Measurements from ENCODE around the gene RING1. TPM values are rescaled to one million over a fixed set of nuclear protein-coding genes. Genes with fewer than 3 reads are reported as not detected.
A peak's percentile ranks its signal among the peaks of the same experiment; 100 is the strongest.

RING1 gene
- total RNA-seq, 2 donors from 2014 or later, result 7.5 to 13.9 TPM

GRCh38 chr6:33206027-33206863 is 2.1 kb upstream of the RING1 start:
- no peaks in the 10 kb centered on the region for H3K9me3 ChIP-seq
- no peak overlapping the region for H3K4me3 ChIP-seq
- no peak for DNase-seq (ENCODE audit: low spot score)
- TF ChIP-seq CTCF (IDR thresholded peaks at IDR 0.05), result no peak
- H3K4me1 ChIP-seq, result peaks cover 0 to 58% of the 10 kb centered on the region in 2 donors
- peaks cover 38% of the 10 kb centered on the region for H3K36me3 ChIP-seq
- H3K27me3 ChIP-seq, result no peaks in the 10 kb centered on the region
- H3K27ac ChIP-seq, result no peak overlapping the region

GRCh38 chr6:33206864-33207551 is 1.3 kb upstream of the RING1 start:
- Histone ChIP-seq H3K9me3 (no peaks in the 10 kb centered on the region), H3K4me1 (peaks cover 0 to 50% of the 10 kb centered on the region in 2 donors), H3K27me3 (no peaks in the 10 kb centered on the region), H3K36me3 (peaks cover 34% of the 10 kb centered on the region), H3K27ac (peak overlapping the region in 1 of 2 donors; percentile 94), H3K4me3 (peak overlapping the region; percentile 67 to 87)
- no peak for TF ChIP-seq CTCF (IDR thresholded peaks at IDR 0.05)
- DNase-seq (ENCODE audit: low spot score), result no peak

DNA sequence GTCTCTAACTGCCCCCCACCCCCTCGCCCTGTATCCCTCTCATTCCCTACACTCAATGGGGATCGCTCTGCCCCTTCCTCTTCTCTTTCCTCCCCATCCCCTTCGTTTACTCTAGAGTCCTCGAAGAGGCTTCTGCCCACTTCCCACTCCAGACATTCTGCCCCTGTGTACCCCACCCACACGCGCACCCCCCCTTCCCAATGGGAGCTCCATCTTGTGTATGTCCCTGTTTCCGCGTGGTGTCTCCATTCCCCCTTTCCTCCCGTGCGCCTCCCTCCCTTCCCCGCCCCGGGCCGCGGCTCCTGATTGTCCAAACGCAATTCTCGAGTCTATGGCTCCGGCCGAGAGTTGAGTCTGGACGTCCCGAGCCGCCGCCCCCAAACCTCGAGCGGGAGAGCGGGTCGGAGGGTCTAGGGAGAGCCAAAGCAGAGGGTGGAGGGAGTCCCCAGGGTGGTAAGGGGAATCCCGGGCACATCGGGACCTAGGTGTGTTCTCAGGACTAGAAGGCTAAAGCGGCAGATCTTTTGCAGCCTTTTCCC is 679 bp upstream of the RING1 start:
- peak overlapping the region; percentile 67 to 87 for H3K4me3 ChIP-seq
- H3K36me3 ChIP-seq, result peaks cover 28% of the 10 kb centered on the region
- peaks cover 0 to 49% of the 10 kb centered on the region in 2 donors for H3K4me1 ChIP-seq
- peak overlapping the region; percentile 89 to 94 for H3K27ac ChIP-seq
- H3K9me3 ChIP-seq, result no peaks in the 10 kb centered on the region
- DNase-seq (ENCODE audit: low spot score), result no peak
- H3K27me3 ChIP-seq, result no peaks in the 10 kb centered on the region
- TF ChIP-seq CTCF (IDR thresholded peaks at IDR 0.05), result no peak

- TF ChIP-seq CTCF (IDR thresholded peaks at IDR 0.05), result no peak
- Histone ChIP-seq H3K36me3 (peaks cover 14% of the 10 kb centered on the region), H3K9me3 (no peaks in the 10 kb centered on the region), H3K4me1 (peaks cover 0 to 43% of the 10 kb centered on the region in 2 donors), H3K27me3 (no peaks in the 10 kb centered on the region), H3K27ac (no peak overlapping the region), H3K4me3 (no peak overlapping the region)
- no peak for DNase-seq (ENCODE audit: low spot score)
These were observed 1.6 kb downstream of the RING1 start for GRCh38 chr6:33209856-33210255.

GRCh38 chr6:33211136-33211535 is 2.8 kb downstream of the RING1 start:
- H3K4me1 ChIP-seq, result peaks cover 0 to 37% of the 10 kb centered on the region in 2 donors
- H3K36me3 ChIP-seq, result peaks cover 14% of the 10 kb centered on the region
- no peaks in the 10 kb centered on the region for H3K27me3 ChIP-seq
- DNase-seq (ENCODE audit: low spot score), result no peak
- H3K9me3 ChIP-seq, result no peaks in the 10 kb centered on the region
- no peak for TF ChIP-seq CTCF (IDR thresholded peaks at IDR 0.05)
- H3K4me3 ChIP-seq, result no peak overlapping the region
- no peak overlapping the region for H3K27ac ChIP-seq
